ENCODE data around the gene NCBP2. TPM values are rescaled to one million over a fixed set of nuclear protein-coding genes. Genes with fewer than 3 reads are reported as not detected.

Gene NCBP2
- total RNA-seq, 1 donor from 2014 or later: 54.7 TPM

- Histone ChIP-seq H3K27ac (no peak overlapping the region), H3K4me1 (no peaks in the 10 kb centered on the region), H3K4me3 (no peak overlapping the region), H3K36me3 (peaks cover 70% of the 10 kb centered on the region), H3K27me3 (no peaks in the 10 kb centered on the region), H3K9me3 (no peaks in the 10 kb centered on the region)
- ATAC-seq: no peak
- intact Hi-C loops (cut with DNase I): no loop called here
- TF ChIP-seq CTCF (IDR thresholded peaks at IDR 0.05): no peak
- DNase-seq: no peak
These were observed 40.6 kb downstream of the NCBP2 start for GRCh38 chr3:196901768-196902167.

GRCh38 chr3:196896229-196896628 is 46.1 kb downstream of the NCBP2 start:
- Histone ChIP-seq H3K27ac (no peak overlapping the region), H3K4me1 (no peaks in the 10 kb centered on the region), H3K27me3 (no peaks in the 10 kb centered on the region), H3K4me3 (no peak overlapping the region), H3K36me3 (peaks cover 15% of the 10 kb centered on the region), H3K9me3 (no peaks in the 10 kb centered on the region)
- intact Hi-C loops (cut with DNase I): no loop called here
- no peak for TF ChIP-seq CTCF (IDR thresholded peaks at IDR 0.05)
- DNase-seq: no peak
- no peak for ATAC-seq

GRCh38 chr3:196894557-196895295 is 47.6 kb downstream of the NCBP2 start:
- Histone ChIP-seq H3K4me1 (no peaks in the 10 kb centered on the region), H3K4me3 (no peak overlapping the region), H3K27me3 (no peaks in the 10 kb centered on the region), H3K9me3 (no peaks in the 10 kb centered on the region), H3K36me3 (peaks cover under 1% of the 10 kb centered on the region), H3K27ac (no peak overlapping the region)
- no peak for TF ChIP-seq CTCF (IDR thresholded peaks at IDR 0.05)
- intact Hi-C loops (cut with DNase I): no loop called here
- ATAC-seq: no peak
- DNase-seq: no peak

GRCh38 chr3:196889844-196890708 is 52.3 kb downstream of the NCBP2 start:
- H3K4me3 ChIP-seq: no peak overlapping the region
- no peak for ATAC-seq
- DNase-seq: no peak
- no peak overlapping the region for H3K27ac ChIP-seq
- H3K36me3 ChIP-seq: peaks cover 24% of the 10 kb centered on the region
- H3K4me1 ChIP-seq: no peaks in the 10 kb centered on the region
- intact Hi-C loops (cut with DNase I): no loop called here
- no peaks in the 10 kb centered on the region for H3K9me3 ChIP-seq
- no peaks in the 10 kb centered on the region for H3K27me3 ChIP-seq
- TF ChIP-seq CTCF (IDR thresholded peaks at IDR 0.05): no peak

GRCh38 chr3:196886144-196886543 is 56.2 kb downstream of the NCBP2 start:
- no peak overlapping the region for H3K27ac ChIP-seq
- DNase-seq (no peak), ATAC-seq (no peak)
- no peaks in the 10 kb centered on the region for H3K4me1 ChIP-seq
- H3K27me3 ChIP-seq: no peaks in the 10 kb centered on the region
- H3K36me3 ChIP-seq: peaks cover 32% of the 10 kb centered on the region
- H3K4me3 ChIP-seq: no peak overlapping the region
- no peaks in the 10 kb centered on the region for H3K9me3 ChIP-seq
- intact Hi-C loops (cut with DNase I): no loop called here
- no peak for TF ChIP-seq CTCF (IDR thresholded peaks at IDR 0.05)

Other genes with a start within 250 kb of the NCBP2 start
- 1.6 TPM for gene CEP19, start 230.3 kb downstream of the NCBP2 start, total RNA-seq
- gene PIGX, start 230.2 kb downstream of the NCBP2 start, total RNA-seq: 17.4 TPM
- 77.8 TPM for gene PAK2, start 202.7 kb downstream of the NCBP2 start, total RNA-seq
- 27.7 TPM for gene SENP5, start 74.6 kb downstream of the NCBP2 start, total RNA-seq
- 3.6 TPM for gene PIGZ, start 26.3 kb upstream of the NCBP2 start, total RNA-seq
- 2.3 TPM for gene MELTF, start 87.3 kb upstream of the NCBP2 start, total RNA-seq

Measured in upper lobe of right lung (tissue), 1 donor.